Heart left ventricle (tissue), 16 donors: ENCODE measurements around the gene H2BW1. TPM values are rescaled to one million over a fixed set of nuclear protein-coding genes. Genes with fewer than 3 reads are reported as not detected.
"Not testable (repeated sequence)": the region's sequence is repeated elsewhere in the genome, so short reads cannot be mapped to it uniquely, and the experiment has no call there.

Experiments
- ATAC-seq, 4 donors: fragments of 200-7000 bp; cut with Tn5 transposase; one replicate each; pipeline ENCODE4 v1.9.1; 2020 to 2022; ENCODE audit warnings: moderate library complexity in 4 of 4, mild to moderate bottlenecking in 3 of 4, moderate number of reproducible peaks in 1 of 4
- DNase-seq, 5 donors: peaks; one replicate each; pipeline ENCODE4 v3.0.0-alpha.2; 2020
- H3K27ac ChIP-seq, 12 donors: fragments of 200-600 bp; sonication (generic) in 4 of 12; one replicate each; pipeline versions ENCODE4 v1.5.0 to v1.8.0; 2016 to 2022; ENCODE audit warnings: mild to moderate bottlenecking in 2 of 12
- H3K27me3 ChIP-seq, 9 donors: fragments of 200-600 bp; sonication (generic) in 2 of 9; one replicate each; pipeline versions ENCODE4 v1.5.1 to v1.8.0; 2016 to 2022; ENCODE audit warnings: mild to moderate bottlenecking in 3 of 9
- H3K36me3 ChIP-seq, 9 donors: fragments of 200-600 bp; sonication (generic) in 2 of 9; one replicate each; pipeline versions ENCODE4 v1.5.0 to v1.8.0; 2018 to 2022; ENCODE audit warnings: mild to moderate bottlenecking in 2 of 9
- H3K4me1 ChIP-seq, 12 donors: fragments of 200-600 bp; sonication (generic) in 4 of 12; one replicate each; pipeline versions ENCODE4 v1.5.0 to v1.8.0; 2016 to 2022; ENCODE audit warnings: mild to moderate bottlenecking in 3 of 12
- H3K4me3 ChIP-seq, 12 donors: fragments of 200-600 bp; sonication (generic) in 4 of 12; one replicate each; pipeline versions ENCODE4 v1.5.0 to v1.8.0; 2017 to 2022; ENCODE audit warnings: mild to moderate bottlenecking in 9 of 12, moderate library complexity in 4 of 12
- H3K9me3 ChIP-seq, 12 donors: fragments of 200-600 bp; sonication (generic) in 4 of 12; one replicate each; pipeline versions ENCODE4 v1.5.0 to v1.8.0; 2016 to 2022; ENCODE audit warnings: mild to moderate bottlenecking in 1 of 12
- POLR2A ChIP-seq, 2 donors: fragments of 450-650 bp; IDR thresholded peaks; one replicate each; pipeline ENCODE4 v1.6.1; 2017; ENCODE audit warnings: antibody characterized with exemption in 2 of 2, mild to moderate bottlenecking in 2 of 2, moderate library complexity in 2 of 2
- WGBS, 4 donors: extraction: QIAGEN DNeasy Blood & Tissue Kit in 2 of 4; methylation state at CpG; one replicate each; pipeline versions ENCODE4 v1.1.5 to v1.1.7; 2013 to 2018; 5-methylcytosine and 5-hydroxymethylcytosine counted together
- intact Hi-C, 10 donors: fragments of 100-400 bp; cut with DNase I; formaldehyde crosslinking; loops; one replicate each; pipeline versions ENCODE4 v1.11.1 to v1.14.2; 2022
- polyA plus RNA-seq, 2 donors: library from polyadenylated mRNA; stranded (reverse); fragments of 200-250 nt; gene quantifications; one replicate each; pipeline ENCODE4 v1.2.3, GENCODE V29; 2013
- total RNA-seq, 9 donors: library from RNA; depleted of rRNA in 2 of 9; stranded (reverse); fragments of >200 nt in 2 of 9; fragmentation: NEBNext Ultra II Directional in 3 of 9; extraction: Animal tissue kit (Norgen Biotek cat#: 25700) in 3 of 9; gene quantifications; one replicate each; pipeline versions ENCODE4 v1.1.0 to v1.2.4, GENCODE V29; 2016 to 2023
- TF ChIP-seq, protein P1 (sequence below), 12 donors: fragments of 200-600 bp; sonication (generic) in 4 of 12; IDR thresholded peaks; one replicate each; pipeline versions ENCODE4 v1.5.0 to v1.8.0; 2018 to 2022; ENCODE audit warnings: antibody characterized with exemption in 12 of 12, mild to moderate bottlenecking in 5 of 12
- donor health status: ischemic (EF 13 %, LVEDD 7.1; RV severe dilation, severe dysfunction).
- donor health status: healthy with polysubstance abuse.
- donor health status: DM: no; HTN: yes; CAD: no.
- donor health status: DM: no; HTN: no; CAD: no.
- donor health status: ischemic (EF 25% LVEDD 6.9; RV normal size, moderate dysfunction).
- donor health status: ischemic (EF 25% LVEDD 5.7; RV mildly dilated, moderate dysfunction).
- donor health status: healthy.
- donor health status: DM: yes; HTN: yes; CAD: no.
- donor health status: ischemic (EF 35%, LVEDD 5.7; RV mildly dilated, moderate dysfunction).
- donor health status: nonischemic (EF 11% LVEDD 7.7; RV severe dilation, severe dysfunction).
- donor health status: DM: yes; HTN: yes; CAD: no.
- donor health status: PGD.
- donor health status: ischemic (EF 29% LVEDD 5.4; RV normal size, mild dysfunction).
- donor health status: nonischemic (EF 23%, LVEDD 6.1; RV moderate dilation, normal function).

H2BW1 gene
- total and polyA plus RNA-seq, 11 donors, result not detected

GRCh38 chrX:104041003-104041402, 27.5 kb upstream of the H2BW1 start:
- ATAC-seq, result no peak
- Histone ChIP-seq H3K27me3 (peaks cover 0 to 54% (median 0%) of the 10 kb centered on the region in 9 donors), H3K9me3 (no peaks in the 10 kb centered on the region), H3K4me1 (no peaks in the 10 kb centered on the region), H3K27ac (no peak overlapping the region), H3K4me3 (no peak overlapping the region), H3K36me3 (no peaks in the 10 kb centered on the region)
- 84 to 90% (median 85%) methylated on average over 4 of the region's 4 CpGs for WGBS, 4 donors
- no peak for TF ChIP-seq POLR2A (IDR thresholded peaks at IDR 0.05)
- TF ChIP-seq, protein P1, sequence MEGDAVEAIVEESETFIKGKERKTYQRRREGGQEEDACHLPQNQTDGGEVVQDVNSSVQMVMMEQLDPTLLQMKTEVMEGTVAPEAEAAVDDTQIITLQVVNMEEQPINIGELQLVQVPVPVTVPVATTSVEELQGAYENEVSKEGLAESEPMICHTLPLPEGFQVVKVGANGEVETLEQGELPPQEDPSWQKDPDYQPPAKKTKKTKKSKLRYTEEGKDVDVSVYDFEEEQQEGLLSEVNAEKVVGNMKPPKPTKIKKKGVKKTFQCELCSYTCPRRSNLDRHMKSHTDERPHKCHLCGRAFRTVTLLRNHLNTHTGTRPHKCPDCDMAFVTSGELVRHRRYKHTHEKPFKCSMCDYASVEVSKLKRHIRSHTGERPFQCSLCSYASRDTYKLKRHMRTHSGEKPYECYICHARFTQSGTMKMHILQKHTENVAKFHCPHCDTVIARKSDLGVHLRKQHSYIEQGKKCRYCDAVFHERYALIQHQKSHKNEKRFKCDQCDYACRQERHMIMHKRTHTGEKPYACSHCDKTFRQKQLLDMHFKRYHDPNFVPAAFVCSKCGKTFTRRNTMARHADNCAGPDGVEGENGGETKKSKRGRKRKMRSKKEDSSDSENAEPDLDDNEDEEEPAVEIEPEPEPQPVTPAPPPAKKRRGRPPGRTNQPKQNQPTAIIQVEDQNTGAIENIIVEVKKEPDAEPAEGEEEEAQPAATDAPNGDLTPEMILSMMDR (IDR thresholded peaks at IDR 0.05), result no peak
- DNase-seq, result no peak
- intact Hi-C loops, result no loop called here

- 86 to 92% (median 90%) methylated on average over 36 to 39 of the region's 39 CpGs for WGBS, 4 donors
Measured at GRCh38 chrX:104039689-104040505, 26.4 kb upstream of the H2BW1 start, which contains the start of gene H2BW2. Gene H2BW2, plus strand, starts transcription at chrX:104039956. Its CDS starts 39 bp downstream, at chrX:104039995.

GRCh38 chrX:104018126-104018525, 4.6 kb upstream of the H2BW1 start:
- Histone ChIP-seq H3K27ac (no peak overlapping the region), H3K9me3 (peaks cover 0 to 4% (median 0%) of the 10 kb centered on the region in 12 donors), H3K27me3 (peaks cover 0 to 30% (median 0%) of the 10 kb centered on the region in 9 donors), H3K4me3 (no peak overlapping the region), H3K4me1 (no peaks in the 10 kb centered on the region), H3K36me3 (no peaks in the 10 kb centered on the region)
- WGBS, 4 donors, result 74 to 87% (median 76%) methylated on average over 11 of the region's 11 CpGs
- DNase-seq (no peak), ATAC-seq (no peak)
- intact Hi-C loops, result no loop called here
- no peak for TF ChIP-seq POLR2A (IDR thresholded peaks at IDR 0.05)
- TF ChIP-seq, protein P1 (IDR thresholded peaks at IDR 0.05), result no peak

More at GRCh38 chrX:104039689-104040505, 26.4 kb upstream of the H2BW1 start, which contains the start of gene H2BW2:
- H3K36me3 ChIP-seq, result no peaks in the 10 kb centered on the region
- intact Hi-C loops, result no loop called here
- ATAC-seq (no peak), DNase-seq (no peak)
- H3K4me3 ChIP-seq, result no peak within 1 kb of the TSS
- peaks cover 0 to 60% (median 0%) of the 10 kb centered on the region in 9 donors for H3K27me3 ChIP-seq
- TF ChIP-seq, protein P1 (IDR thresholded peaks at IDR 0.05), result no peak
- no peak for TF ChIP-seq POLR2A (IDR thresholded peaks at IDR 0.05)
- H3K27ac ChIP-seq, result no peak within 1 kb of the TSS
- H3K4me1 ChIP-seq, result no peaks in the 10 kb centered on the region
- H3K9me3 ChIP-seq, result peaks cover 0 to 5% (median 0%) of the 10 kb centered on the region in 12 donors

GRCh38 chrX:104015576-104015975, 2.1 kb upstream of the H2BW1 start:
- WGBS, 4 donors, result 61 to 68% (median 66%) methylated on average over 8 of the region's 8 CpGs
- H3K4me3 ChIP-seq, H3K36me3 ChIP-seq, H3K27ac ChIP-seq, H3K9me3 ChIP-seq, H3K4me1 ChIP-seq, DNase-seq, intact Hi-C loops, ATAC-seq: not testable (repeated sequence)
- peaks cover 0 to 32% (median 0%) of the 10 kb centered on the region in 9 donors for H3K27me3 ChIP-seq
